ENCODE data around the gene SPX.

GRCh38 chr12:21571046-21571445, 45.0 kb downstream of the SPX start:
- TF ChIP-seq, protein P1, sequence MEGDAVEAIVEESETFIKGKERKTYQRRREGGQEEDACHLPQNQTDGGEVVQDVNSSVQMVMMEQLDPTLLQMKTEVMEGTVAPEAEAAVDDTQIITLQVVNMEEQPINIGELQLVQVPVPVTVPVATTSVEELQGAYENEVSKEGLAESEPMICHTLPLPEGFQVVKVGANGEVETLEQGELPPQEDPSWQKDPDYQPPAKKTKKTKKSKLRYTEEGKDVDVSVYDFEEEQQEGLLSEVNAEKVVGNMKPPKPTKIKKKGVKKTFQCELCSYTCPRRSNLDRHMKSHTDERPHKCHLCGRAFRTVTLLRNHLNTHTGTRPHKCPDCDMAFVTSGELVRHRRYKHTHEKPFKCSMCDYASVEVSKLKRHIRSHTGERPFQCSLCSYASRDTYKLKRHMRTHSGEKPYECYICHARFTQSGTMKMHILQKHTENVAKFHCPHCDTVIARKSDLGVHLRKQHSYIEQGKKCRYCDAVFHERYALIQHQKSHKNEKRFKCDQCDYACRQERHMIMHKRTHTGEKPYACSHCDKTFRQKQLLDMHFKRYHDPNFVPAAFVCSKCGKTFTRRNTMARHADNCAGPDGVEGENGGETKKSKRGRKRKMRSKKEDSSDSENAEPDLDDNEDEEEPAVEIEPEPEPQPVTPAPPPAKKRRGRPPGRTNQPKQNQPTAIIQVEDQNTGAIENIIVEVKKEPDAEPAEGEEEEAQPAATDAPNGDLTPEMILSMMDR (IDR thresholded peaks at IDR 0.05), result no peak
- no peak for TF ChIP-seq EZH2 (IDR thresholded peaks at IDR 0.05)
- no peak for TF ChIP-seq EZH2phosphoT487 (IDR thresholded peaks at IDR 0.05)

All from neural progenitor cell (in vitro differentiated cells).